Astrocyte of the spinal cord (primary cell): ENCODE data around the gene RAD23B.

Experiments
- DNase-seq: peaks from one replicate; pipeline ENCODE4 v3.0.0; 2011; ENCODE audit warnings: low read depth, low spot score
- H3K4me3 ChIP-seq: 2 replicates; pipeline ENCODE4 v1.5.1; 2011; ENCODE audit warnings: low read depth, mild to moderate bottlenecking, low read length, moderate library complexity
- in situ Hi-C: cut with HindIII; loops from 2 replicates; pipeline ENCODE4 v1.10.0; 2017; ENCODE audit warnings: low sequenced_read_pairs
- TF ChIP-seq, protein P1 (sequence below): IDR thresholded peaks from 2 replicates; pipeline ENCODE4 v1.5.1; 2012; ENCODE audit warnings: low read depth, mild to moderate bottlenecking, low read length, inconsistent platforms

RAD23B gene

DNA sequence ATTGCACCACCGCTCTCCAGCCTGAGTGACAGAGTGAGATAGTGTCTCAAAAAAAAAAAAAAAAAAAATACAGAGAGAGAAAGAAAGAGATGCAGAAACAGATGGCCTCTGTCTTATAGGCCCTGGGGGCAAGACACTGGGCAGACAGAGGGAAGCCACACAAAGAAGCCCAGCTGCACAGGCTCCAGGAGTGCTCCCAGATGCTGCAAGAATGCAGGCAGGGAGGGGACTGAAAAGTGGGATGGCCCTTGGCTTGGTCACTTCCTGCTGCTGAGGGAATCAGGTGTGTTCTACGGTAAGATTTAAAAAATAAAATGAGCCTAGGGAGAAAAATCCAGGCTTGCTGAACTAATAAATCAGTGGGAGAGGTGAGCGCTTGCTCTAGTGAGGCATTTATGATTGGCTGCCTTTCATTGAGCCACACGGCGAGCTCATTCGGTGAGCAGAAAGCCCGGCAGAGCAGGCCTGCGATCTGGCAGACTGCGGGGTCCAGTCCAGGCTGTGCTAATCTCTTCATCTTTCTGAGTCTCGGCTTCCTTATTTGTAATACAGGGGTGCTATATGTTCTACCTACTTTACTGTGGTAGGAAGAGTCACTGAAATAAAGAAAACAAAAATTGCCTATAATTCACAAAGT, 80.6 kb downstream of the RAD23B start:
- TF ChIP-seq, protein P1, sequence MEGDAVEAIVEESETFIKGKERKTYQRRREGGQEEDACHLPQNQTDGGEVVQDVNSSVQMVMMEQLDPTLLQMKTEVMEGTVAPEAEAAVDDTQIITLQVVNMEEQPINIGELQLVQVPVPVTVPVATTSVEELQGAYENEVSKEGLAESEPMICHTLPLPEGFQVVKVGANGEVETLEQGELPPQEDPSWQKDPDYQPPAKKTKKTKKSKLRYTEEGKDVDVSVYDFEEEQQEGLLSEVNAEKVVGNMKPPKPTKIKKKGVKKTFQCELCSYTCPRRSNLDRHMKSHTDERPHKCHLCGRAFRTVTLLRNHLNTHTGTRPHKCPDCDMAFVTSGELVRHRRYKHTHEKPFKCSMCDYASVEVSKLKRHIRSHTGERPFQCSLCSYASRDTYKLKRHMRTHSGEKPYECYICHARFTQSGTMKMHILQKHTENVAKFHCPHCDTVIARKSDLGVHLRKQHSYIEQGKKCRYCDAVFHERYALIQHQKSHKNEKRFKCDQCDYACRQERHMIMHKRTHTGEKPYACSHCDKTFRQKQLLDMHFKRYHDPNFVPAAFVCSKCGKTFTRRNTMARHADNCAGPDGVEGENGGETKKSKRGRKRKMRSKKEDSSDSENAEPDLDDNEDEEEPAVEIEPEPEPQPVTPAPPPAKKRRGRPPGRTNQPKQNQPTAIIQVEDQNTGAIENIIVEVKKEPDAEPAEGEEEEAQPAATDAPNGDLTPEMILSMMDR = no peak
- in situ Hi-C loops = no loop called here
- no peak for DNase-seq
- H3K4me3 ChIP-seq = no peak overlapping the region

GRCh38 chr9:107367727-107368502, 84.8 kb downstream of the RAD23B start:
- in situ Hi-C loops = no loop called here
- TF ChIP-seq, protein P1 = no peak
- H3K4me3 ChIP-seq = no peak overlapping the region
- DNase-seq = no peak

DNA sequence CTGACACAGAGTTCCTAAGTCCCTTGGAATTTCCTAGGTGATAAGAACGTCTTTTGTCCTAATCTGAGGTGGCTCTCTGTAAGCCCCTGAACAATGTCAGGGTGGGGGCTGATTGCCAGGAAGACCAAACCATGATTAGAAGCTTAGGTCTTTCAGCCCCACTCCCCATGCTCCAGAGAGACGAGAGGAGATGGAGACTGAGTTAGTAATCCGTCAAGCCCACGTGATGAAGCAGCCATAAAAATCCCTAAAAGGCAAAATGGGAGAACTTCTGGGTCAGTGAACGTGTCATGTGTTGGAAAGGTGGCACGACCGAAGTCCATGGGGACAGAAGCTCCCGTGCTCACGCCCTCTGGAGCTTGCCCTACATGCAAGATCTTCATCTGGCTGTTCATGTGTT, 85.6 kb downstream of the RAD23B start:
- in situ Hi-C loops = no loop called here
- DNase-seq = no peak

DNA sequence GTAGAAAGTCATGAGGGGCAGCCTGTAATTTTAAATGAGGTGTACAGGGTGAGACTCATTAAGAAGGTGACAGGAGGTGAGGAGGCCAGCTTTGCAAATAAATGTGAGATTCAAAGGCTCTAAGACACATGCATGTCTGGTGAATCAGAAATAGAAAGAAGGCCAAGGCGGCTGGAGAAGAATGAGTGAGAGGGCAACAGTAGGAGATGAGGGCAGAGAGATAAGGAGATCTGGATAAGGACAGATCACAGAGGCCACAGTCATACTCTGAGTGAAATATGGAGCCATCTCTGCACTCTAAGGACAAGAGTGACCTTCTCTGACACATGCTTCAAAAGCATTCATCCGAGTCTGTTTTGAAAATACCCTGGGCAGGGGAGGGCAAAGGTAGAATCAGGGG, 90.7 kb downstream of the RAD23B start:
- TF ChIP-seq, protein P1 = no peak
- in situ Hi-C loops = no loop called here
- no peak for DNase-seq
- no peak overlapping the region for H3K4me3 ChIP-seq

More for the DNA sequence above, 85.6 kb downstream of the RAD23B start:
- TF ChIP-seq, protein P1 = no peak
- no peak overlapping the region for H3K4me3 ChIP-seq

DNA sequence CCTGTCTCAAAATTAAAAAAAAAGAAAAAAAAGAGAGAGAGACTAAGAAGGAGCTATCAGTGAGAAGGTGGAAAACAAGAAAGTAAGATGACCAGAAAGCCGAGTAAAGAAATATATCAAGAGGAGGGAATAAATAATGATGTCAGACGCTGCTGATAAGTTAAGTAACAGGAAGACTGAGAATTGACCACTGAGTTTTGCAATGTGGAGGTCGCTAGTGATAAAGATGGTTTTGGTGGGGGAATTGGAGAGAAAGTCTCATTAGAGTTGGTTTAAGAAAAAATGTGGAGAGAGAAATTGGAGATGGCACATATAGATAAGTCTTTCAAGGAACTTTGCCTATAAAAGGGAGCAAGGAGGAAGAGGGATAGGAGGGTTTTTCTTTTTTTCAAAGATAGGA, 91.9 kb downstream of the RAD23B start:
- H3K4me3 ChIP-seq = no peak overlapping the region
- in situ Hi-C loops = no loop called here
- DNase-seq = no peak
- TF ChIP-seq, protein P1 = no peak

DNA sequence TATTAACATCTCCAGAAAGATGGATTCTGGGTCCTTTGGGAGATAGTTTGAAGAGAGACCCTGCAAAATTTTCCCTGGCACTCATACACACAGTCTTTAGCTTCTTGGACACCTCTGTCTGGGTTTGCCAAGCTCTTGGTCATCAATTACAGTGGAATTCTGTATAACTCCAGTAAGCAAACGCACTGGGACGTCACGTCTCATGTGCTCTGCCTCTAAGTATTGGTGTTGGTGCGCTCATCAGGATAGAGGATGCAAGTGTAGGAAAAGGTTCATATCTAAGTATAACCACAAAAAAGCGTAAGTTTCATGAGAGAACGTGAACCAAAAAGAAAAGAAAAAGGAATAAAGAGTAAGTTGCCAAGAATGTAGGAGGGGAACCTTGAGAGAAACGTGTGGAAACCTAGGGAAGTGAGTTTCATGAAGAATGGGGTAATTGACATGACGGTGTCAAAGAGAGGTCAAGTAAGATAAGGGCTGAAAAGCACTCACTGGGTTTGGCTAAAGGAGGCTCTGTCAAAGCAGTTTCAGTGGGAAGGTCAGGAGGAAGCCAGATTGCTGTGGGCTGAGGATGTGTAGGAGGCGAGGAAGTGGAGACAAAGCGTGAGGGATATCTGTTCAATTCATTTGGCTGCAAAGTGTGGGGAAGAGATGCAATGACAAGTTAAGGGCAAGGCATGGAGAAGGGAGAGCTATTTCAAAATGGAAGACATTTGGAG, 92.7 kb downstream of the RAD23B start:
- H3K4me3 ChIP-seq = no peak overlapping the region
- in situ Hi-C loops = no loop called here
- TF ChIP-seq, protein P1 = no peak
- DNase-seq = no peak
